ENCODE measurements around the gene C10orf95.

- no peak for TF ChIP-seq POLR2AphosphoS5 (IDR thresholded peaks at IDR 0.05)
- TF ChIP-seq, protein P1, sequence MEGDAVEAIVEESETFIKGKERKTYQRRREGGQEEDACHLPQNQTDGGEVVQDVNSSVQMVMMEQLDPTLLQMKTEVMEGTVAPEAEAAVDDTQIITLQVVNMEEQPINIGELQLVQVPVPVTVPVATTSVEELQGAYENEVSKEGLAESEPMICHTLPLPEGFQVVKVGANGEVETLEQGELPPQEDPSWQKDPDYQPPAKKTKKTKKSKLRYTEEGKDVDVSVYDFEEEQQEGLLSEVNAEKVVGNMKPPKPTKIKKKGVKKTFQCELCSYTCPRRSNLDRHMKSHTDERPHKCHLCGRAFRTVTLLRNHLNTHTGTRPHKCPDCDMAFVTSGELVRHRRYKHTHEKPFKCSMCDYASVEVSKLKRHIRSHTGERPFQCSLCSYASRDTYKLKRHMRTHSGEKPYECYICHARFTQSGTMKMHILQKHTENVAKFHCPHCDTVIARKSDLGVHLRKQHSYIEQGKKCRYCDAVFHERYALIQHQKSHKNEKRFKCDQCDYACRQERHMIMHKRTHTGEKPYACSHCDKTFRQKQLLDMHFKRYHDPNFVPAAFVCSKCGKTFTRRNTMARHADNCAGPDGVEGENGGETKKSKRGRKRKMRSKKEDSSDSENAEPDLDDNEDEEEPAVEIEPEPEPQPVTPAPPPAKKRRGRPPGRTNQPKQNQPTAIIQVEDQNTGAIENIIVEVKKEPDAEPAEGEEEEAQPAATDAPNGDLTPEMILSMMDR (IDR thresholded peaks at IDR 0.05): no peak
Measured at GRCh38 chr10:102497545-102497944, 46.2 kb upstream of the C10orf95 start.

All from sigmoid colon (tissue), 4 donors.